ENCODE data around the gene ARID5A. TPM values are rescaled to one million over a fixed set of nuclear protein-coding genes. Genes with fewer than 3 reads are reported as not detected.
A peak's percentile ranks its signal among the peaks of the same experiment; 100 is the strongest.

ARID5A gene
- polyA plus RNA-seq, 1 donor, result 7.5 TPM

DNA sequence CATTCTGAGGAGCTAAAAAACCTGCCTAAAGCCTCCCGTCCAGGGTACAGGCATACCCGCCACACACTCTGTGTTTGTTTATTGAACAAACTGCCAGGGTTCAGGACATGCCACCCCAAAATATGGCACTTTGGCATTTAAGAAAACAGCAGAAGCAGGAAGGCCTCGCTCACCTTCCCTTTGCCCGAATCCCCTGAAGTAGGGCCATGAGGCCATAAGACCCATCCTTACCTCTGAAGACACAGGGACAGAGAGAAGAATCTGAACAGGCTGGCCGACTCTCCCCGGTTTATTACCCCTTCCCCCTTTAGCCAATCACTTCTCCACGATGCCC lies 29.7 kb upstream of the ARID5A start:
- peaks cover 9% of the 10 kb centered on the region for H3K9me3 ChIP-seq (ENCODE audit: control insufficient read depth, low read depth, low read length)
- H3K4me1 ChIP-seq (ENCODE audit: control insufficient read depth, insufficient read depth, low read length), result peaks cover 56% of the 10 kb centered on the region
- H3K36me3 ChIP-seq (ENCODE audit: control insufficient read depth, insufficient read depth, low read length), result no peaks in the 10 kb centered on the region
- 100% methylated on average over 1 of the region's 7 CpGs for WGBS (ENCODE audit: insufficient coverage, low lambda C conversion rate)
- no peak overlapping the region for H3K27ac ChIP-seq (ENCODE audit: low read length)
- no peaks in the 10 kb centered on the region for H3K27me3 ChIP-seq (ENCODE audit: control insufficient read depth, insufficient read depth, low read length)
- DNase-seq, result no peak
- no peak overlapping the region for H3K4me3 ChIP-seq (ENCODE audit: low read length)

- WGBS (ENCODE audit: insufficient coverage, low lambda C conversion rate), result no CpG with 5 or more reads among the region's 38 CpGs
- peaks cover 44% of the 10 kb centered on the region for H3K4me1 ChIP-seq (ENCODE audit: control insufficient read depth, insufficient read depth, low read length)
- peaks cover 9% of the 10 kb centered on the region for H3K9me3 ChIP-seq (ENCODE audit: control insufficient read depth, low read depth, low read length)
- H3K27me3 ChIP-seq (ENCODE audit: control insufficient read depth, insufficient read depth, low read length), result no peaks in the 10 kb centered on the region
- DNase-seq, result peak; percentile 78 to 83
- no peak overlapping the region for H3K27ac ChIP-seq (ENCODE audit: low read length)
- H3K4me3 ChIP-seq (ENCODE audit: low read length), result peak overlapping the region; percentile 24
- H3K36me3 ChIP-seq (ENCODE audit: control insufficient read depth, insufficient read depth, low read length), result no peaks in the 10 kb centered on the region
These were observed 28.5 kb upstream of the ARID5A start for GRCh38 chr2:96507957-96508520.

- Histone ChIP-seq H3K4me1 (ENCODE audit: control insufficient read depth, insufficient read depth, low read length) (peaks cover 39% of the 10 kb centered on the region), H3K36me3 (ENCODE audit: control insufficient read depth, insufficient read depth, low read length) (no peaks in the 10 kb centered on the region), H3K27me3 (ENCODE audit: control insufficient read depth, insufficient read depth, low read length) (no peaks in the 10 kb centered on the region), H3K9me3 (ENCODE audit: control insufficient read depth, low read depth, low read length) (peaks cover 9% of the 10 kb centered on the region), H3K27ac (ENCODE audit: low read length) (no peak overlapping the region), H3K4me3 (ENCODE audit: low read length) (no peak overlapping the region)
- no peak for DNase-seq
- no CpG with 5 or more reads among the region's 26 CpGs for WGBS (ENCODE audit: insufficient coverage, low lambda C conversion rate)
These were observed 27.9 kb upstream of the ARID5A start for GRCh38 chr2:96508521-96509113.

DNA sequence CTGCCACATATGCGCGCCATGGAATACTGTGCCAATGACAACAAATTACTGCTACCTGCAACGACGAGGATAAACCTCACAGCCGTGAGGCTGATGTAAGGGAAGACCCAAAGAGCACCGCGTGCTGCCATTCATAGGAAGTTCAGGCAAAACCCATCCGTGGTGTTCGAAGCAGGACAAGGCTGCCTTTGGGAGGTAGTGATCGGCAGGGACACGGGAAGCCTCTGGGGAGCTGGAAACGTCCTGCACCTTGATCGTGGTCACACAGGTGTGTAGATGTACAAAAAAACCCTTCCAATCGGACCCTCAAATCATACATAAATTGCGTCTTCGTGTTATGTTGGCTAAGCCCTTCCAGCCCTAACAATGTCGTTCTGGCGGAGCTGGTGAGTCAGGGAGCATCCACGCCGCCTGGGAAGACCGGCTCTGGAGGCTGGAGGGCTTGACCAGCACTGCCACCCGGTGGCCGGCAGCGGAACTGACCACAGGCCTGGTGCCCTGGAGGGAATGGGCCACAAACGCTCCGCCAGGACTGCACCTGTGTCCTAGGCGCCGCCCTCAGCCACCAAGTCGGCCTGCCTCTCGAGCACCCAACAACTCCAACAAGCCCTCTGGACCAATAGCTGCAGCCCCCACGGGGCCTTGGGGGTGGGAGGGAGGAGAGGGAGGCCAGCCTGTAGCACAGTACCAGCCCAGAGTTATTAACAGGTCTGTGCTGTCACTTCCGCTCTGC lies 27.3 kb upstream of the ARID5A start:
- Histone ChIP-seq H3K27me3 (ENCODE audit: control insufficient read depth, insufficient read depth, low read length) (no peaks in the 10 kb centered on the region), H3K36me3 (ENCODE audit: control insufficient read depth, insufficient read depth, low read length) (no peaks in the 10 kb centered on the region), H3K4me1 (ENCODE audit: control insufficient read depth, insufficient read depth, low read length) (peaks cover 39% of the 10 kb centered on the region), H3K4me3 (ENCODE audit: low read length) (peak overlapping the region; percentile 19), H3K9me3 (ENCODE audit: control insufficient read depth, low read depth, low read length) (peaks cover 9% of the 10 kb centered on the region), H3K27ac (ENCODE audit: low read length) (no peak overlapping the region)
- peak; percentile 82 to 87 for DNase-seq
- WGBS (ENCODE audit: insufficient coverage, low lambda C conversion rate), result no CpG with 5 or more reads among the region's 32 CpGs

DNA sequence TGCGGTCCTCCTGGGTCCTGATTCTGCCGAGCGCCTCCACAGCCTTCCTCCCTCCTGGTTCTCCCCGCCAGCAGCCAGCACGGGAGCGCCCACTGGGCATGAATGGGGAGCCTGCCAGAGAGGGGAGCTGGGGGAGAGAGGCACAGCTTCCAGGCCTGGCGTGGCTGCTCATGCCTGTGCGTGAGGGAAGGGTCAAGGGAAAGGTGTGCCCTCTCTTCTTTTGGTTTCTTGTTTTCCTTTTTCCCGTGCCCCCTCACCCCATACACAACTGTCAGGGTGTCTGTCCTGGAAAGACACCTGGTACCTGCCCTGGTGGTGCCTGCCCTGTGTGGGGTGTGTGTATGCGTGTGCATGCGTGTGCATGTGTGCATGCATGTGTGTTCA lies 26.7 kb upstream of the ARID5A start:
- H3K4me3 ChIP-seq (ENCODE audit: low read length), result peak overlapping the region; percentile 19
- WGBS (ENCODE audit: insufficient coverage, low lambda C conversion rate), result no CpG with 5 or more reads among the region's 11 CpGs
- no peaks in the 10 kb centered on the region for H3K36me3 ChIP-seq (ENCODE audit: control insufficient read depth, insufficient read depth, low read length)
- no peak for DNase-seq
- peaks cover 9% of the 10 kb centered on the region for H3K9me3 ChIP-seq (ENCODE audit: control insufficient read depth, low read depth, low read length)
- peaks cover 36% of the 10 kb centered on the region for H3K4me1 ChIP-seq (ENCODE audit: control insufficient read depth, insufficient read depth, low read length)
- no peaks in the 10 kb centered on the region for H3K27me3 ChIP-seq (ENCODE audit: control insufficient read depth, insufficient read depth, low read length)
- H3K27ac ChIP-seq (ENCODE audit: low read length), result no peak overlapping the region

GRCh38 chr2:96510931-96511595 lies 25.5 kb upstream of the ARID5A start:
- Histone ChIP-seq H3K4me3 (ENCODE audit: low read length) (no peak overlapping the region), H3K27me3 (ENCODE audit: control insufficient read depth, insufficient read depth, low read length) (no peaks in the 10 kb centered on the region), H3K9me3 (ENCODE audit: control insufficient read depth, low read depth, low read length) (peaks cover 9% of the 10 kb centered on the region), H3K36me3 (ENCODE audit: control insufficient read depth, insufficient read depth, low read length) (no peaks in the 10 kb centered on the region), H3K27ac (ENCODE audit: low read length) (no peak overlapping the region), H3K4me1 (ENCODE audit: control insufficient read depth, insufficient read depth, low read length) (peaks cover 24% of the 10 kb centered on the region)
- DNase-seq, result no peak
- no CpG with 5 or more reads among the region's 6 CpGs for WGBS (ENCODE audit: insufficient coverage, low lambda C conversion rate)

DNA sequence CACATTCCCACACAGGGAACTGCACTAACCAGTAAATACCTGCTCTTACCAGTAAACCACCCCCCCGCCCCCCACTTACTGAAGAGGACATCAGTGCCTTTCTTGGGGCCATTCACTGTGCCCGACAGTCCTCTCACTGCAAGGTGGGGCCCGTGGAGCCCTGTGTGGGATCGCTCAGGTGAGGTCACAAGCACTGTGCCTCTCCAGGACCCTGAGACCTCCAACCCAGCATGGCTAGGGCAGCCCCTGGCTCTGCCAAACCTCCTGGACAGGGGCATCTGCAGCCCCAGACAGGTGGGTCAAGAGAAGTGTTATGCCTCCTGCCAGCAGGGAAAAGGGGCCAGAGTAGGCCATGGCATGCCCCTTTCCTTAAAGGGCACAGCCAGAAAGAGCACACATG lies 24.7 kb upstream of the ARID5A start:
- peaks cover 17% of the 10 kb centered on the region for H3K4me1 ChIP-seq (ENCODE audit: control insufficient read depth, insufficient read depth, low read length)
- peaks cover 9% of the 10 kb centered on the region for H3K9me3 ChIP-seq (ENCODE audit: control insufficient read depth, low read depth, low read length)
- no peaks in the 10 kb centered on the region for H3K36me3 ChIP-seq (ENCODE audit: control insufficient read depth, insufficient read depth, low read length)
- no peak for DNase-seq
- no peaks in the 10 kb centered on the region for H3K27me3 ChIP-seq (ENCODE audit: control insufficient read depth, insufficient read depth, low read length)
- no peak overlapping the region for H3K4me3 ChIP-seq (ENCODE audit: low read length)
- no CpG with 5 or more reads among the region's 4 CpGs for WGBS (ENCODE audit: insufficient coverage, low lambda C conversion rate)
- H3K27ac ChIP-seq (ENCODE audit: low read length), result no peak overlapping the region

DNA sequence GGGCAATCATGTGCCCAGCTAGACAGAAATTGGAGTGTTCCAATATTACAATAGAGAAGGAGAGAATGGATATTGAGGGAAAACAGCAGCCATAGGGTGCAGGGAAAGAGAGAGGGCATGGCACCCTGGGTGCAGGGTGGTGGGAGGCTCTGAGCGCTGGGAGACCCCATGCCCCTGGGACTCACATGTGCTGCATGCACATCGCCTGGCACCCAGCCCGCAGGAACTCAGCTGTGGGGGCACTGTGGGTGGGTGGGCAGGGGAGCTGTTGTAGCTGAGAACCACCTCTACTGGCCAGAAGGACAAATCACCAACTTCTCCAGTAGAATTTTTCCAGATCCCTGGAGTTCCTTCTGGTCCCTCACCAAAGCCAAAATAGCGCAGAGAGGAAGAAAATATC lies 24.2 kb upstream of the ARID5A start:
- H3K4me1 ChIP-seq (ENCODE audit: control insufficient read depth, insufficient read depth, low read length), result peaks cover 13% of the 10 kb centered on the region
- no peak for DNase-seq
- no CpG with 5 or more reads among the region's 4 CpGs for WGBS (ENCODE audit: insufficient coverage, low lambda C conversion rate)
- H3K27ac ChIP-seq (ENCODE audit: low read length), result no peak overlapping the region
- H3K4me3 ChIP-seq (ENCODE audit: low read length), result no peak overlapping the region
- H3K36me3 ChIP-seq (ENCODE audit: control insufficient read depth, insufficient read depth, low read length), result no peaks in the 10 kb centered on the region
- peaks cover 9% of the 10 kb centered on the region for H3K9me3 ChIP-seq (ENCODE audit: control insufficient read depth, low read depth, low read length)
- no peaks in the 10 kb centered on the region for H3K27me3 ChIP-seq (ENCODE audit: control insufficient read depth, insufficient read depth, low read length)

DNA sequence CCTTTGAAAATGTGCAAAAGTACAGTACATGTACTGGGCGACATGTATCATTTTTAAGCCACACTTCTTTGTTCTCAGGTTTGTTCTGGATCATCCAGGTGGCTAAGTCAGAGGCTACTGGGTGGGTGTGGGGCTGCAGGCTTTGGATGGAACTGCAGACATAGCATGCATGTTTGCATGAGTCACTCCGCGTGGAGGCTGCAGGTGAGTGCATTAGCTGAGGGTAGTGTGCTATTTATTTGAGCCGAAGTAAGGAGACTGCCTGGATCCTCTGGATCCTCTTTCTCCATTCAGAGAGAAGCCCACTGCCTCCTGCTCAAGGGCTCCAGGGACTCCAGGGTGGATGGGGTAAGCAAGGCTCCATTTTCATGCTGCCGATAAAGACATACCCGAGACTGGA lies 22.0 kb upstream of the ARID5A start:
- Histone ChIP-seq H3K36me3 (ENCODE audit: control insufficient read depth, insufficient read depth, low read length) (no peaks in the 10 kb centered on the region), H3K4me1 (ENCODE audit: control insufficient read depth, insufficient read depth, low read length) (no peaks in the 10 kb centered on the region), H3K4me3 (ENCODE audit: low read length) (no peak overlapping the region), H3K27me3 (ENCODE audit: control insufficient read depth, insufficient read depth, low read length) (no peaks in the 10 kb centered on the region), H3K9me3 (ENCODE audit: control insufficient read depth, low read depth, low read length) (no peaks in the 10 kb centered on the region), H3K27ac (ENCODE audit: low read length) (no peak overlapping the region)
- no CpG with 5 or more reads among the region's 6 CpGs for WGBS (ENCODE audit: insufficient coverage, low lambda C conversion rate)
- no peak for DNase-seq

DNA sequence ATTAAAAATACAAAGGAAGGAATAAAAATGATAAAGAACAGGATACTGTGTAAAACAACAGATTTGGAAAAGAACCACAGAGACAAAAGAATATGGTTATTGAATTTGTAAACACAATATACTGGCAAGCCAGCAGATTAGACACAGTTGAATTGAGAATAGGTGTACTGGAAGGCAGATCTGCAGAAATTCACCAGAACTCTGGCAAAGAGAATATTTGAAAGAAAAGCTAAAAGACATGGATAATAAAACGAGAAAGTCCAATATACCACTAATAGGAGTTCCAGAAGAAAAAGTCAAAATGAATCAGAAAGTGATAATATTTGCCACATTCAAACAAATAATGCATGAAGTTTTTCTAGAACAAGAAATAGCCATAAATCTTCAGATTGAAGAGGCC lies 19.5 kb upstream of the ARID5A start:
- H3K4me1 ChIP-seq (ENCODE audit: control insufficient read depth, insufficient read depth, low read length), result no peaks in the 10 kb centered on the region
- H3K4me3 ChIP-seq (ENCODE audit: low read length), result no peak overlapping the region
- WGBS (ENCODE audit: insufficient coverage, low lambda C conversion rate), result 100% methylated on average over 1 of the region's 1 CpG
- H3K27ac ChIP-seq (ENCODE audit: low read length), result no peak overlapping the region
- DNase-seq, result no peak
- no peaks in the 10 kb centered on the region for H3K9me3 ChIP-seq (ENCODE audit: control insufficient read depth, low read depth, low read length)
- H3K27me3 ChIP-seq (ENCODE audit: control insufficient read depth, insufficient read depth, low read length), result no peaks in the 10 kb centered on the region
- H3K36me3 ChIP-seq (ENCODE audit: control insufficient read depth, insufficient read depth, low read length), result no peaks in the 10 kb centered on the region

All from large intestine (tissue), 3 donors.